Loucy (cell line): Measurements from ENCODE around the gene GATA5.

ENCODE experiments used
- H2AFZ ChIP-seq: fragments of 200-600 bp; sonication (generic); 2 replicates; pipeline ENCODE4 v1.6.0; 2016; ENCODE audit warnings: antibody characterized with exemption, mild to moderate bottlenecking, low read length, moderate library complexity
- H3F3A ChIP-seq: fragments of 200-600 bp; 2 replicates; pipeline ENCODE4 v1.6.0; 2016; ENCODE audit warnings: antibody characterized with exemption, low read depth, mild to moderate bottlenecking
- H3K27me3 ChIP-seq: fragments of 200-600 bp; sonication (generic); 2 replicates; pipeline ENCODE4 v1.6.1; 2014; ENCODE audit warnings: low read length, mild to moderate bottlenecking; ENCODE audit not compliant: insufficient read depth, poor library complexity, severe bottlenecking
- H3K36me3 ChIP-seq: fragments of 200-600 bp; sonication (generic); 2 replicates; pipeline ENCODE4 v1.6.1; 2016; ENCODE audit warnings: low read length; ENCODE audit not compliant: insufficient read depth
- H3K4me1 ChIP-seq: fragments of 200-600 bp; sonication (generic); 2 replicates; pipeline ENCODE4 v1.5.1; 2014; ENCODE audit warnings: low read length, mild to moderate bottlenecking; ENCODE audit not compliant: insufficient read depth, poor library complexity, severe bottlenecking
- H3K4me2 ChIP-seq: fragments of 200-600 bp; sonication (generic); 2 replicates; pipeline ENCODE4 v1.6.0; 2014; ENCODE audit warnings: antibody characterized with exemption, low read length, low read depth, mild to moderate bottlenecking; ENCODE audit not compliant: poor library complexity, severe bottlenecking
- H3K4me3 ChIP-seq: fragments of 200-600 bp; sonication (generic); 2 replicates; pipeline ENCODE4 v1.5.1; 2014; ENCODE audit warnings: low read length, mild to moderate bottlenecking, mixed read lengths; ENCODE audit not compliant: poor library complexity, severe bottlenecking
- H3K79me2 ChIP-seq: fragments of 200-600 bp; sonication (generic); 2 replicates; pipeline ENCODE4 v1.6.1; 2014; ENCODE audit warnings: low read length; ENCODE audit not compliant: insufficient read depth
- H3K9ac ChIP-seq: fragments of 200-600 bp; sonication (generic); 2 replicates; pipeline ENCODE4 v1.6.0; 2014; ENCODE audit warnings: mild to moderate bottlenecking, low read depth, low read length, moderate library complexity; ENCODE audit not compliant: poor library complexity, severe bottlenecking
- H3K9me2 ChIP-seq: fragments of 200-600 bp; sonication (generic); replicated peaks from 2 replicates; pipeline ENCODE4 v1.6.1; 2016; ENCODE audit warnings: low read depth, low read length, mixed read lengths
- H3K9me3 ChIP-seq: fragments of 200-600 bp; sonication (generic); 2 replicates; pipeline ENCODE4 v1.6.1; 2014; ENCODE audit warnings: mild to moderate bottlenecking, antibody characterized with exemption, low read length, low read depth; ENCODE audit not compliant: insufficient read depth
- H4K20me1 ChIP-seq: fragments of 200-600 bp; sonication (generic); 2 replicates; pipeline ENCODE4 v1.6.0; 2014; ENCODE audit warnings: antibody characterized with exemption, low read length, mild to moderate bottlenecking; ENCODE audit not compliant: insufficient read depth, poor library complexity, severe bottlenecking
- CTCF ChIP-seq: fragments of 200-600 bp; sonication (generic); conservative IDR thresholded peaks from 2 replicates; pipeline ENCODE4 v1.5.1; 2014; ENCODE audit warnings: mild to moderate bottlenecking, antibody characterized with exemption, low read length
- EZH2phosphoT487 ChIP-seq: fragments of 200-600 bp; IDR thresholded peaks from 2 replicates; pipeline ENCODE4 v1.6.1; 2018; ENCODE audit warnings: antibody characterized with exemption, mild to moderate bottlenecking, moderate library complexity, borderline replicate concordance

The GATA5 gene

GRCh38 chr20:62437496-62437895 lies 38.3 kb downstream of the GATA5 start:
- no peaks in the 10 kb centered on the region for H3K9me2 ChIP-seq
- no peaks in the 10 kb centered on the region for H3K4me1 ChIP-seq
- no peak overlapping the region for H3K4me2 ChIP-seq
- H3F3A ChIP-seq: no peaks in the 10 kb centered on the region
- no peak overlapping the region for H3K9ac ChIP-seq
- no peaks in the 10 kb centered on the region for H3K36me3 ChIP-seq
- H3K27me3 ChIP-seq: no peaks in the 10 kb centered on the region
- TF ChIP-seq EZH2phosphoT487 (no peak), CTCF (no peak)
- H3K4me3 ChIP-seq: no peak overlapping the region
- H4K20me1 ChIP-seq: no peaks in the 10 kb centered on the region
- no peaks in the 10 kb centered on the region for H3K79me2 ChIP-seq
- H3K9me3 ChIP-seq: no peaks in the 10 kb centered on the region
- no peak overlapping the region for H2AFZ ChIP-seq

GRCh38 chr20:62436692-62437091 lies 39.1 kb downstream of the GATA5 start:
- Histone ChIP-seq H3K27me3 (no peaks in the 10 kb centered on the region), H3K9ac (no peak overlapping the region), H3K9me2 (no peaks in the 10 kb centered on the region), H3K79me2 (no peaks in the 10 kb centered on the region), H3K9me3 (no peaks in the 10 kb centered on the region), H3K4me3 (no peak overlapping the region), H3K4me2 (no peak overlapping the region), H4K20me1 (no peaks in the 10 kb centered on the region), H3K36me3 (no peaks in the 10 kb centered on the region), H3F3A (no peaks in the 10 kb centered on the region), H2AFZ (no peak overlapping the region), H3K4me1 (no peaks in the 10 kb centered on the region)
- TF ChIP-seq EZH2phosphoT487 (no peak), CTCF (no peak)

GRCh38 chr20:62433658-62434497 lies 41.9 kb downstream of the GATA5 start:
- Histone ChIP-seq H3K4me2 (no peak overlapping the region), H3K9ac (no peak overlapping the region), H3K9me2 (no peaks in the 10 kb centered on the region), H3F3A (no peaks in the 10 kb centered on the region), H3K4me1 (no peaks in the 10 kb centered on the region), H3K27me3 (no peaks in the 10 kb centered on the region), H2AFZ (no peak overlapping the region), H3K79me2 (no peaks in the 10 kb centered on the region), H3K36me3 (no peaks in the 10 kb centered on the region), H4K20me1 (no peaks in the 10 kb centered on the region), H3K4me3 (no peak overlapping the region), H3K9me3 (no peaks in the 10 kb centered on the region)
- TF ChIP-seq CTCF (no peak), EZH2phosphoT487 (no peak)
